Measurements from ENCODE around the gene ARHGEF26.

ARHGEF26 gene

DNA sequence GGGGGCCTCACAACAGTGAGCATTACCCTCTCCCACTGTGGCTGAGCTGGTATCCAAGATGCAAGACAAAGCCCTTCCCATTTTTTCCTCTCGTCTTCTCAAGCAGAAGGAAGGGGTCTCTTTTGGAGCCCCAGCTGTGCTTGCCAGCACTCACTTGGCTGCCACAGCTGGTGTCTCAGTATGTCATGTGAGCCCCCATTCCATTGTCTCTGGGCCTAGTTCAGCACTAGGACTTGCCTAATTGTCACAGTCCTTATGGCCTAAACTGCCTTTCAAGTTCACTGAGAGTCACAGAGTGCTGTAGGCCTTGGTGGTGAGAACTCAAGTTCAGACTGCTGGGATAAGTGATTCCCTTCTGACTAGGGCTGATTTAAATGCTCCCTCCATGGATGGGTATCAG lies 89.8 kb downstream of the ARHGEF26 start:
- no peak for DNase-seq (ENCODE audit: low read depth)

DNA sequence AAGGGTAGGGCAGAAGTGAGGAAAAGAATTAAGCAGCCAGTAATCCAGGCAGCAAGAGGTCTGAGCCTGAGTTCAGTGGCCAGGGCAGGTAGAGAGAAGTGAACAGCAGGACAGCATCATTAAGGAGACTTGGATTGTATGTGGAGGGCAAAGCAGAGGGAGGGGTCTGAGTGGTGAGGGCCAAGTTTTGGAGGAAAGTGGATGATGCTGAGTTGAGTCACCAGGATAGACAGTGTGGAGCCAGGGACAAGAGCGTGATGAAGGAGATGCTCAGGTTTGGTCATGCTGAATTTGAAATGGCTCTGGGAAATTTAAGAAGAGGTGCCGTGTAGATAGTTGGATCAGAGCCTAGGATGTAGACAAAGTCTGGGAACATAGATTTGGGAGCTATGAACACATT lies 93.1 kb downstream of the ARHGEF26 start:
- DNase-seq (ENCODE audit: low read depth) = no peak

DNA sequence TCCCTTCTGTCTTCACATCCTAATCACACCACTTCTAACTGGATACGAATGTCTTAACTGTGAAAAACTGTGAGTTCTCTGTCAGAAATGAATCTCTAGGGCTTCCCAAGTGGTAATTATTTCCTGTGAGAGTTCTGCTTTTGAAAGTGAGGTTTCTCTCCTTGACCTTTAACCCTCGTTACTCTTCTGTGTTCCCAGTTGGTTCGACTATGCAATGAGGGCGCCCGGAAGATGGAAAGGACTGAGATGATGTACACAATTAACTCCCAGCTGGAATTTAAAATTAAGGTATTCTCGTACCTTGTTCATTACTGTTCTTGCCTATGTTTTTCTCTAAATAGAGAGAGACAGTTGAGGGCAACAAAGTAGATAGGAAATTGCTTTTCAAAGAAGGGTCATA lies 96.5 kb downstream of the ARHGEF26 start:
- no peak for DNase-seq (ENCODE audit: low read depth)

DNA sequence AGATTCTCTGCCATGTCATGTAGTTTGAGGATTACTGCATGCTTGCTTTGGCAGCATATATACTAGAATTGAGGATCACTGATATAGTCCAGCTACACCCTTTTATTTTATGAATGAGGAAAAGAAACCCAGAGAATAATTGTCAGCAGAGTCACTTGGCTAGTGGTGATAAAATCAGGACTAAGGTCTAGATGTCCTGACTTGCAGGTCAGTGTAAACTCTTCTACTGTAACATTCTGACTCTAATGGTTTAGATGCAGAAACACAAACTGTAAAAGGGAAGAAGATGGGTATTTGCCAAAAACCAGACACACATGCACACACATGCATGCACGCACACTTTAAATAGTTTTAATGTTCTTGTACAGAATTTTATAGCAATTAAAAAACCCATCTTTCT lies 97.5 kb downstream of the ARHGEF26 start:
- no peak for DNase-seq (ENCODE audit: low read depth)

DNA sequence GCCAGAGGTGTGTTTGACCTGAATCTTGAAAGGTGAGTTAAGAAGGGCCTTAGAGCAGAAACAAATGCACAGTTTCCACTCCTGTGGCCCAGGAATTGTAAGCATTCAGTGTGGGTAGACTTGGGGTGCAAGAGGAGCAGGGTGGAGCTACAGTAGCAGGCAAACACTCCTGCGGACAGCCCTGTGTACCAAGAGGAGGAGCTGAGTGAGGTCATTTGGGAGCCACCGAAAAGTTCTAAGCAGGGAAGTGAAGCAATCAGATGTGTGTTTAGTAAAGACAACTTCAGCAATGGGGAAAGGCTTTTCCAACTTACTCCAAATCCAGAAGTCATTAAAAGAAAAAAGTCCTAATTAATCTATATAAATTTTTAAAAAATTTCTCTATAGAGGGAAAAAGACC lies 99.3 kb downstream of the ARHGEF26 start:
- no peak for DNase-seq (ENCODE audit: low read depth)

DNA sequence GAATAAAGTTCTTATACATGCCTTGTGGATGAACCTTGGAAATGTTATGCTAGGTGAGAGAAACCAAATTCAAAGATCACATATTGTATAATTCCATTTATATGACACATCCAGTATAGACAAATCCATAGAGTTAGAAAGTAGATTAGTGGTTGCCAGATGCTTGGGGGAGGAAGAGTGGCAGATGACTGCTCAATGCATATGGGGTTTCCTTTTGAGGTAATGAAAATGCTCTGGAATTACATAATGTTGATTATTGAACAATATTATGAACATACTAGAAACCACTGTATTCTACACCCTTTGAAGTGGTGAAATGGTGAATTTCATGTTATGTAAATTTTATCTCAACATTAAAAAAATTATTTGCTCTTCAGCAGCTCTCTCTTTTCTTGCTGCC lies 102.3 kb downstream of the ARHGEF26 start:
- no peak for DNase-seq (ENCODE audit: low read depth)

DNA sequence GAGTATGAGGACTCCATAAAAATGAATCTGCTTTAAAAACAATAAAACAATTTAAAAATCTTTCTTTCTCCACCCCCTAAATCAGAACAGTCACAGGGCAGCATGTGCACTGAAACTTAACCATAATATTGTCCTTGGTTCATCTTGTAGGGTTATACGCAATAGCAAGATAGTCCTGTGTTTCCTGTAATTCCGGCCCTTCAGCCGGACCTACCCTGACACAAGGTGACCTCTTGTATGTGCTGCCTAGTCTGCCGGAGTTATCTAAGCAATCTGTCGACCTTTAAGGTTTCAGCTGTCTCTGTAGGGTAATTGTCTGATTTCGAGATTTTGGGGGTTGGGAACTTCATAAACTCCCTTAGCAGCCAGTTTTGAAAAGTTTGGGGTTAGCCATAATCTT lies 103.2 kb downstream of the ARHGEF26 start:
- no peak for DNase-seq (ENCODE audit: low read depth)

DNA sequence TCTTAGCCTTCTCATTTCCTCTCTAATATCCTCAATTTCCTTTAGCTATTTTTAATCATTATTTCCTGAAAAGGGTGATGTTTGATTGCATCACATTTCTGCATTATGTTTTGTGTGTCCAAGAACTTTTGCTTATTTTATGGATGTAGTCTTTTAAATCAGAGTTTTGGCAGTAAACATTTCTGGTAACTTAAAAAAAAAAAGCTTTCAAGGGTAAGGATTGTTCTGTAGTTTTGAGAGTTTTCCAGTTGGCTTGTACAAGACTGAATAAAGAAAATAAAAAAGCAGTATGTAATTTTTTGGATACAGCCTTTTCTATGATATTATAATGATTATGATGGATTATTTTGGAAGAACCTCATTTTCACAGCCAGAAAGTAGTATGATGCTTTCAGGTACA lies 103.7 kb downstream of the ARHGEF26 start:
- no peak for DNase-seq (ENCODE audit: low read depth)

DNA sequence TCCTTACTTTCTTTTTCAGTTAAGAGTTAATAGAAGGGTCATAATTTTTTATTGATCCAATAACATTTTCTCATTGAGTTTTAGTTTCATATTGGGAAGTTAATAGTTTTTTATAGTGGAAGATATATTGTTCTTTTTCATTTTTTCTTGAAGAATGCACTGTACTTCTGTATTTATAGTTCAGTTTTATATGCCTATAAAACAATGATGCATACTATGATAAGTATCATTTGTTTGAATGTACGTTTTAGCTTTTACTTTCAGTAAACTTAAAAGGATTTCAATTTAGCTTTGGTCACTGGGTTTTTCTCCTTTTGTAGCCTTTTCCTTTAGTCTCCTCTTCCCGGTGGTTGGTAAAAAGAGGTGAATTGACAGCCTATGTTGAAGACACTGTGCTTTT lies 104.3 kb downstream of the ARHGEF26 start:
- DNase-seq (ENCODE audit: low read depth) = no peak

DNA sequence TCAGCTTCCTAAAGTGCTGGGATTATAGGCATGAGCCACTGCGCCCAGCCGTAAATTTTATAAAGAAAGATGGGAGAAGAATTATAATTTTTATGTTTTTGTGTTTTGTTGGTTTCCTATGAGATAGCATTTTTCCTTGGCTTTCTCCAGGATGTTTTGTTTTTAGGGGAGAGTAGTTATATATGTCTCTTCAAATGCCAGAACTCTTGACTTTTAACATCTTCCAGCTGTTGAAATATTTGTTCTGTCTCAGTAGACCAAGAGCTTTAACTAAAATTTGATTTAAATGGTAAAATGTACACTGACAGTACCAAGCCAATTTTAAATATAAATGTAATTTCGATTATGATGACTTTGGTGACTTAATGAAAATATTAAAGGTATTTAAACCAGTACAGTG lies 106.3 kb downstream of the ARHGEF26 start:
- no peak for DNase-seq (ENCODE audit: low read depth)

DNA sequence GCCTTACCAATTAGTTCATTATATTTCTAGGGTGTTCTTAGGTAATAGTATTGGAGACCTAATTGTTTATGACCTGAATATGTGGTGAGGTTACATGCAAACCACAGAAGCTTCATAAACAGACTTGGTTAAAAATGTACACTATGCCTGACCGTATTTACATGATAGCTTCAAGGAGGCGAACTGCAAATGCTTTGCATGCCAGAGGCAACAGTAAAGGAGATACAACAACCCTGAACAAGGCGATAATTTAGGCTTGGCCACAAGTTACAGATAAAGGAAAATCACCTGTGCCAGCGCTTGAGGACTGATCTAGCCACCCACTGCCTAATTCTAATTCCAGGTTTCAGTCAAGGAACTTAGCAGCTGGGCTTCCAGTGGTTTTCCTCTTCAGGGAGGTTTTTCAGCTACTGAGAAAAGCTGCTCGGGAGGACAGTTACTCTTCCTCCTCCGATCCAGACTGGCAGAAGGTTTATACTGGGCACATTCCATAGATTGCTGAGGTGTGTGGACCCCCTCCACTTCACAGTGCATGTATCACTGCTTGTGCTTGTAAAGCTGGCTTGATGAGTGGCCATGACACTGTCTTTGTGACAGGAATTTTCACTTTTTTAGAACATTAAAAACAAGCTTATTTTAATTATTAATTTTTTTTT lies 107.5 kb downstream of the ARHGEF26 start:
- no peak for DNase-seq (ENCODE audit: low read depth)

DNA sequence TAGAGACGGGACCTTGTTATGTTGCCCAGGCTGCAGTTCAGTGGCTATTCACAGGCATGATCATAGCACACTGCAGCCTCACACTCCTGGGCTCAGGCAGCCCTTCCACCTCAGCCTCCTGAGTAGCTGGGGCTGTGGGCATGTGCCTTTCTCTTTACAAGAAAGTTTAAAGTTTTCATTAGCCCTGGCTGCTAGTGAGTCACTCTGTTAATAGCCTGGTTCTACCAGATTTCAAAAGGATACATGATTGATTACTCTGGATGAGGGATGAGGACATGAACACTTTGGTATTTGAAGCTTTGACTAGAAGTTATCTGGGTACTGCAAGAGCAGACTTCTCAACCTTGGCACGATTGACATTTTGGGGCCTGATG lies 108.0 kb downstream of the ARHGEF26 start:
- no peak for DNase-seq (ENCODE audit: low read depth)

DNA sequence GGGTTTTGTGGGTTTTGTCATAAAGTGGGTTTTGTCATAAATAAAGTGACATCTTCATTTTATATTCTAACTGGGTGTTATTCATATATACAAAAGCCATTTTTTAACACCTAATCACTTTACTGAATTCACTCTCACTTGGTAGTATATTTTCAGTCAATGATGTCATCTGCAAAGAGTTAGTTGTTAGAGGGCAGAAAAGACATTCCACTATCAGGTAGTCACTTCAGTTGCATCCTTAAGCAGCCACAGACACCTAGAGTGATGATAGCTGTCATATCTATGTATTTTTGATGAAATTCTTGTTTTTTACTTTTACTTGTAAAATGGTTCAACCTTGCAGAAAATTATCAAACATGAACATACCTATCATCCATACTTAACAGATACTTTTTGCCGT lies 114.1 kb downstream of the ARHGEF26 start:
- no peak for DNase-seq (ENCODE audit: low read depth)

DNA sequence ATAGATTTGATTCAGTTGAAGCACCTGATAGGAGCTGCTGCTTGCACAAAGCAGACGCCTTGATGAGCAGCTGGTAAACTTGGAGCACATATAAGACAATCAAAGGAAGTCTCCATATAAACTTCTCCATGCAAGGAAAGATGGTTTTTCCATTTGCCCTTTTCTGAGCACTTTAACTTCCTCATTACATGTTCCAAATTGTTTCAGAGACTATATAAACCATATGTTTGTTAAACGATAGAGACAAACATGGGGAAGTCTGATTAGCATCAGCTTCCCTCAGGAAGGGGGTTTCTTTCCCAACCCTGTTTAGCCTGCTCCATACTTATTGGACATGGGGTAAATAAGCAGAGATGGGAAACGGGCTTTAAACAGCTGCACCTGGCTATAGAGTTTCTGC lies 115.1 kb downstream of the ARHGEF26 start:
- DNase-seq (ENCODE audit: low read depth) = no peak

DNA sequence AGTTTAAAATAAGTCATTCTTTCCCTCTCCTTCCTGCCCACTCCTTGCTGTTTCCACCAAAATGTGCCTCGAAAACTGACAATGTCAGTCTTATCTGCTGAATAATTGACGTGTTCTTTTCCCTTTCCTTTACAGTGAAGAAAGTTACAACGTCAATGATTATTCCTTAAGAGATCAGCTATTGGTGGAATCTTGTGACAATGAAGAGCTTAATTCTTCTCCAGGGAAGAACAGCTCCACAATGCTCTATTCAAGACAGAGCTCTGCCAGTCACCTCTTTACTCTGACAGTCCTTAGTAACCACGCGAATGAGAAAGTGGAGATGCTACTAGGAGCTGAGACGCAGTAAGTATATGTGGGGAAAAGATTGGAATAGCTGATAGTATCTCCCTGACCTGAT lies 119.0 kb downstream of the ARHGEF26 start:
- DNase-seq (ENCODE audit: low read depth) = no peak

DNA sequence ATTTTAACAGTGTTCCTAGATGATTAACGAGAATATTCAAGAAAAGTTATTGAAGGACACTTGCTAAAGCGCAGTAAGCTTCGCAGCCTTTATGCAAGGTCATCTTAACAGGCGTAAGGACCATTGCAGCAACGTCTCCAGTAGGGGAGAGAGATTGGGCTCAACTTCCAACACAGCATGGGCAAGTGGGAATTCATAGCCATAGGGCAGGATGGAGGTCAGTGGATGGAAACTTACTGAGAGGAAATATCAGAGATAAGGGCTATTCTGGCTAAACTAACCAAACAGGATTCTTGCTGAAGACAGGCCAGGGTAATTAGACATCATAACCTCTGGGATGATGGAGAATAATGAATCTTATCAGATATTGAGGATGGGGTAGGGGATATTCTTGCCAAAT lies 120.3 kb downstream of the ARHGEF26 start:
- no peak for DNase-seq (ENCODE audit: low read depth)

DNA sequence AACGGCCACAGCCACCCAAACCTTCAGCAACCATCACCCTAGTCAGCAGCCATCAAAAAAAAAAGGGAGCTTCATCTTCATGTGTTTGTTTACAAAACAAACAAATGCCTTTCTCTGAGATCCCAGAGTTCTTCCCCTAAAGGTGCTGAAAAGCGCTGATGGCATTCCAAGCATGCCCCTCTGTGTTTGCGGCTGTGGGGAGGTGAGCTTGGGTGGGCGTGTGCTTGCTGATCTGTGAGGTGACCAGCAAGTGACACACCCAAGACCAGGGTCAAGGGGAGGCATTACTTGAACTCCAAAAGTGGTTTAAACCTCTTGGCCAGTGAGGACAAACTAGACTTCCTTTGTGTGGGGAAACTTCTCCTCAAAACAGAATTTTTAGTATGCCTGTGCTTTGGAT lies 121.6 kb downstream of the ARHGEF26 start:
- no peak for DNase-seq (ENCODE audit: low read depth)

DNA sequence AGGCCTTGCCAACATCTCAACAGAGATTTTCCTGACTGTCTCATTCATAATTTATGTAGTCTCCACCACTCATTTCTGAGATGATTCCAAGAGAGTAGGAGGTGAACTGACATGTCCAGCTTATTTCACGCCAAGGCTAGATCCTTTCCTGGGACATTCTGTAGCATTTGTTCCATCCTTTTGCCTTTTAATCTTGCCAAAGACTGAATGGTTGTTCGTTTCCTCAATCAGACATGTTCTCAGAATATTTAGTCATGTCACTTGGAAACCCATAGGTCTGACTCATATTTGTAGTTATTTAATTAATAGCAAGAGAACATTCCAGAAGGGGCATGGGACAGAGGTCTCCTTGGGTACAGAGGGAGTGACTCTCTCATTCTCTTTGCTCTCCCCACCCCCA lies 122.2 kb downstream of the ARHGEF26 start:
- no peak for DNase-seq (ENCODE audit: low read depth)

DNA sequence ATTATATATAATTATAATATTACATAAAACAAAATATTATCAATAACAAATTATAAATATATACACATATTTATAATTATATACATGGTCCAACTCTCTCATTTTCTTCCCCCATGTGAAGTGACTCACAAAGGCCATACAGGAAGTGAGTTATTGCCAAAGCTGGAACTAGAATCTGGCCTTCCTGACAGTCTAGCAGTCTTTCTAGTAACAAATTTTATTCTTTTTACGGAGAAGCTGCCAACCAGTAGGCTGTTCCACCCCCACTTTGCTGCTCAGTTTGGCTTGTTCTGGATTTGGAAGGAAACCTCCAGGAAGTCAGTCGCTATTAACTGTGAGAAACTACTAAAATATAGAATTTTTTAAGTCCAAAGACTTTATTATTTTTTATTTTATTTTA lies 123.5 kb downstream of the ARHGEF26 start:
- DNase-seq (ENCODE audit: low read depth) = no peak

DNA sequence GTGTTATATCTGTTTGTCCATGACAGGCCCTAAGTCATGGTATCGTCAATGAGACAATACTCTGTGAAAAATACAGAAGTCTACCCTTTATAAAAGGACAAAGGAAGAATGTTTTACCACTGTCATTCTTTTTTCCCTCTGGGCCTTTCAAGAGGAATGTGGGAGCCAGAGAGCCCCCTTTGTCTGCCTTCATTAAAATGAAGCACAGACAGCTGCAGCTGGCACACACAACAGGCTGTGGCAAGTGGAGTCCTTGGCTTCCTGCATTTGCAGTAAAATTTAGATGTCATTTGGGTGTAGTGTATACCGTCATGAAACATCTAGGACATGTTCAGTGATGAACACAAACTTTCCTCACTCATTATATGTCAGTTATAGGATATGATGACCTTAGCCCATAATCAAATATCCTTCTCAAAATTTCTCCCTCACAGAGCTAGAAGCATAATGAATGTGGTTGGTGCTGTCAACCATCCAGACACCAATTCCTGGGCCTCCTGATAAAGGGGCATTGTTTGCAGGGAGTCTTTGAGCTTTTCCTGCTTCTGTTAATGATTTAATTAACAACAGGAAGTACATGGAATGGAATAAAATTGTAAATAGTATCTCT lies 126.7 kb downstream of the ARHGEF26 start:
- DNase-seq (ENCODE audit: low read depth) = no peak

DNA sequence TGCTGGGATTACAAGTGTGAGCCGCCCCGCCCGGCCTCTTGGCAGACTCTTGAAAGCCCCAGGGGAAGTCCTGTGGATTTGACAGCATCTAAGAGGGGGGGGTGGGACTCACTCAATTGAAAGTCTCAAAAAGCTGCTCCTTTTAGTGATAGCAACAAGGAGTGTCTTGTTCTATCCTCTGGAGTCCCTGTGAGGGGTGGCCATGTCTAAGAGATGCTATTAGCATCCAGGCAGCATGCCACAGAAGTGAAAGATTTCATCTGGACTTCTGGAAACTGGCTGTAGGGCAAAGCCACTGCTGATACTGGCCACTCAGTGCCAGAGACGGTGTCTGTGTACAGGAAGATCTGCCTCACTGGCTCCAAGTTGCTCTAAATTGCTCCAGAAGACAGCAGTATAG lies 129.1 kb downstream of the ARHGEF26 start:
- no peak for DNase-seq (ENCODE audit: low read depth)

DNA sequence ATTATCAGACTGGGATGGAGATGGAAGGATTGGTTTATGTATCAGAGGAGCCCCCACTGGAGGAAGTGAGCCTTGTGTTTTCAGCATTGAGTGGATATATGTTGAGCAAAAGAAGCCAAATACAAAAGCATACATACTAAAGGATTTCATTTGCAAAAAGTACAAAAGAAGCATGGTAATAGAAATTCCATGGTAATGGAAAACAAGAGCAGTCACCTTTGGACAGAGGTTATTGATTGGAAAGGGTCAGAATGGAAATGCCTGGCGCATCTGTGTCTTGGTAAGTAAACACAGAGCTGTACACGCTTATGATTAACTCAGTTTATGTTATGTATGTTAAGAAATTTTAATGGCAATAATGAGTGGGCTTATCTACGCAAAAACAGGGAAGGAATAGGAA lies 130.4 kb downstream of the ARHGEF26 start:
- DNase-seq (ENCODE audit: low read depth) = no peak

DNA sequence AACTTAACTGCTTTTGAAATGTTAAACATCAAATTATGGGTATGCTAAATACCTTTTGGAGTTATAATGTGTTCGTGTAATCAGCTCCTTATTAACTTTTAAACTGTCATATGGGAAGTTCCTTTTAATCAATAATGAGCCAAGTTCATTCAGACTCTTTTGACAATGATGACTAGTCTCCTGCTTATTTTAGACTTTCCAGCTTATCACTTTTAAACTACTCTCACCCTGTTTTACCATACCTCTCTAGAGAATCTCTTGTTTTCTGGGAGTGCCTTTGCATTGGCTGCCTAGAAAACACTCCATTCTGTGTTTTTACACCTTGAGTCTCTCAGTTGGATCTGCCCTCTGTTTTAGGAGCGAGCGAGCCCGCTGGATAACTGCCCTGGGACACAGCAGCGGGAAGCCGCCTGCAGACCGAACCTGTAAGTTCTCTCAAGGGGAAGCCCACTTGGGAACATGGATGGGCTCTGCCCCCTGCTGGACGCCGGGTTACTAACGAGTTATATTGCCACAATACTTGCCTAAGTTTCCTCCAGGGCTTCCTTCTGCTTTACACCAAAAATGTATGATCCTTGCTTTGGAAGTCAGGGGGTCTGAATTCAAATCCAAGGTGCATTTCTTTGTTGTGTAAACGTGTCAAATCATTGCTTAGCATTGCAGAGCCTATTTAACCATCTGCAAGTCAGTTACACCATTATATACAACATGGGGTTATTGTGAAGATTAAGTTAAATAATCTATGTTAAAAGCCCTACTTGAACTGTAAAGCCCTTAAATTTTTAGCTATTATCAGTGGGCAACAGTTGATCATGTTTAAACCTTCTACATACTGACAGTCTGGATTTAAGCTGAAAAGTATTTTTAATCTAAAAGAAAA lies 131.8 kb downstream of the ARHGEF26 start:
- peak; percentile 38 for DNase-seq (ENCODE audit: low read depth)

Data from activated T-helper 9 cell treated with anti-CD3 and anti-CD28 coated beads, Interleukin-2, amount 50 U/mL, for 16 hours (primary cell).